Prostate gland (tissue), 2 donors: ENCODE measurements around the gene TCERG1L.

Experiments
- CTCF ChIP-seq, 4 experiments: fragments of 200-600 bp in 2 of 4; fragments of 450-650 bp in 2 of 4; sonication (generic) in 2 of 4; IDR thresholded peaks; 1 replicate in 3 of 4; 2 replicates in 1 of 4; pipeline ENCODE4 v1.5.1; 2016 to 2019; ENCODE audit warnings: antibody characterized with exemption in 4 of 4, mild to moderate bottlenecking in 2 of 4, moderate library complexity in 2 of 4
- POLR2A ChIP-seq: fragments of 450-650 bp; IDR thresholded peaks from one replicate; pipeline ENCODE4 v1.6.1; 2016; ENCODE audit warnings: antibody characterized with exemption, mild to moderate bottlenecking
- POLR2AphosphoS5 ChIP-seq: sonication (generic); formaldehyde crosslinking; IDR thresholded peaks from one replicate; pipeline ENCODE4 v1.6.1; 2017; ENCODE audit warnings: antibody characterized with exemption

GRCh38 chr10:131253931-131254858 is 57.3 kb downstream of the TCERG1L start:
- TF ChIP-seq CTCF (IDR thresholded peaks at IDR 0.05) (no peak), POLR2AphosphoS5 (no peak), POLR2A (no peak)
